Measurements from ENCODE around the gene SYNGR2.
A peak's percentile ranks its signal among the peaks of the same experiment; 100 is the strongest.

Gene SYNGR2, protein sequence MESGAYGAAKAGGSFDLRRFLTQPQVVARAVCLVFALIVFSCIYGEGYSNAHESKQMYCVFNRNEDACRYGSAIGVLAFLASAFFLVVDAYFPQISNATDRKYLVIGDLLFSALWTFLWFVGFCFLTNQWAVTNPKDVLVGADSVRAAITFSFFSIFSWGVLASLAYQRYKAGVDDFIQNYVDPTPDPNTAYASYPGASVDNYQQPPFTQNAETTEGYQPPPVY

DNA sequence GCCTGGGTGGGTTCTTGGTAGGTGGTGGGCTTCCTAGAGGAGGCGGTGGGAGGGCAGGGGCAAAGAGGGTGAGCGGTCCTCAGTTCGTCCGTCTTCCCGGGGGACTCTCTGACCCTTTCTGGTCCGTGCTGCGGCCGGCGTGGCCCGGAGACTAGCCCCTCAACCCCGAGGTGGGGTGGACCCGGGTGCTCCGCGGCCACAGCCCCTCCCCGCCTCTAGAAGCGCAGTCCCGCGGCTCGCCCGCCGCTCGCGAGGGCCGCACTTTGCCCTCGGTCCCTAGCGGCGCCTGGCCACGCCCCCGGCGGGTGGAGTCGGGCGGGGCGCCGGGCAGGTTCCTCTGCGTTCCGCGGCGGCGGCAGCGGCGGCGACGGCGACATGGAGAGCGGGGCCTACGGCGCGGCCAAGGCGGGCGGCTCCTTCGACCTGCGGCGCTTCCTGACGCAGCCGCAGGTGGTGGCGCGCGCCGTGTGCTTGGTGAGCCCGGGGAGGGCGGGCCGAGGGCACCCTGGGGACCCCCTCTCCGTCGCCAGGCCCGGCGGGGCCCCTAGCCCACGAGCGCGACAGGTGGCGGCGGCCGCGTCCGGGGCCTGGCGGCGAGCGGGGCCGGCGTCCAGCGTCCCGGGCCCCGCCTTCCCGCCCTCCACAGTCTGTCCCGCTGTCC lies at the start of gene SYNGR2:
TSS of gene SYNGR2 (plus strand) at position 340 of the 661 bp plus-strand sequence. CDS start at position 376, 36 bp downstream.
- peak; percentile 73 for DNase-seq

DNA sequence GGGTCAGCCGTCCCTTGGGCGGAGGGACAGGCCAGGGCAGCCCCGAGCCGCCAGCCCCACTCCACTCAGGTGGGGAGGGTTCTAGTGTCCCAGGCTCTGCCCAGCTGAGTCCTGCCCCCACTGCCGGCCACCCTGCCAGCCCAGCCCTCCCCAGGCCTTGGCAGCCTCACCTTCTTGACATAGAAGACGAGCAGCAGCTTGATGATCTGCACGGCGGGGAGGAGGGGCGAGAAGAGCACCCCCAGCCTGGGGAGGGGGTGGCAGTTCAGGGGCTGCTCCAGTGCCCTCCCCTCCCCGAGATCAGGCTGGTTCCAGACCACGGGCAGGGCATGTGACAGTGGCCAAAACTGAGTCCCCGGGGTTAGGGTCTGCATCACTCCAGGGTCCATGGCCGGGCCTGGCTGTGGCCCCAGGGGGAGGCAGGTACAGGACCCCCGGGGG lies 49.6 kb upstream of the SYNGR2 start:
- DNase-seq: no peak

DNA sequence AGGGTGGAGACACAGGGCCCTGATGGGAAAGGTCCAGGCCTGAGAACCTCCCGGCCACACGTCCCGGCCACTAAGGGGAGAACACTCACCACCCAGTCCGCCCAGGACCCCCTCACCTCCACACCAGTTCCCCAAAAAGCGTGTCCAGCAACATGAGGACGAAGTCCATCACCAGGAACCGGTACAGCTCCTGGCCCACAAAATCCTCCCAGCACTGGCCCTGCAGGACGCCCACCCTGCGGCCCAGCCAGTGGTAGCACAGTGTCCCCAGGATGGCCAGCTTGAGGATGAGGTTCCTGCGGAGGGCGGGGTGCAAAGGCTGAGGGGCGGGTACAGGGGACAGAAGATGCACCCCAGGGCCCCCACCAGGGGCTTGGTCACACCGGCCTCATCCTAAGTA lies 47.8 kb upstream of the SYNGR2 start:
- no peak for DNase-seq

DNA sequence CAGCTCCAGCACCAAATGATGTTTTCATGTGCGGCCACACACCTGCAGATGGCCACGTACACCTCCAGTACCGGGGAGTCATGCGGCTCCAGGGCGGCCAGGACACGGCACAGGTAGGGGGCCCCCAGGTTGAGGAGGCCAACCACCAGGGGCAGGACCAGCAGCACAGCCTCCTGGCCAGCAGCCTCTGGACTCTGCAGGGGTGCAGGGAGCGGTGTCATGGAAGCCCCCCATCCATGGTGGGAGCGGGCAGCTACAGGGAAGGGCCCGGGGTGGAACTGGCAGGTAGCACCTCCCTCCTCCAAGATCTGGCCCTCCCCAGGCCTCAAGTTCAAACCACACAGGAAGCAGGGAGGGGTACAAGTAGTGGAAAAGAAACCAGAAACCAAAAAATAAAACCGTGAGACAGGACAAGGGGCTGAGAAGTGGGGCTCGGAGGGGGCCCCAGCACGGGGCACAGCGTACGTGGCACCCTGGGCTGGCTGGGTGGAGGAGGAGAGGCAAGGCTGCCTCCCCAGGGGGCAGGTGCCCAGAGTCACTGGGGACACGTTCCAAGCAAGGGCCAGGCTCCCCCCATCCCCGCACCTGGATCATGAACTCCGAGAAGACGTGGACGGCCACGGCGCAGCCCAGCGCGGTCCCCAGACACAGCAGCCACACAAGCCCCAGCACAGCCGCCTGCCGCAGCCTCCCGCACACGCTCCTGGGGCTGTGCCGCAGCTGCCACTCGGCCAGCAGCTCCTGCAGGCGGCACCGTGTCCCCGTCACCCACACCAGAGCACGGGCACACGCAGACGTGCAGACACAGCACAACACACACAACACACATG lies 47.2 kb upstream of the SYNGR2 start:
- no peak for DNase-seq

DNA sequence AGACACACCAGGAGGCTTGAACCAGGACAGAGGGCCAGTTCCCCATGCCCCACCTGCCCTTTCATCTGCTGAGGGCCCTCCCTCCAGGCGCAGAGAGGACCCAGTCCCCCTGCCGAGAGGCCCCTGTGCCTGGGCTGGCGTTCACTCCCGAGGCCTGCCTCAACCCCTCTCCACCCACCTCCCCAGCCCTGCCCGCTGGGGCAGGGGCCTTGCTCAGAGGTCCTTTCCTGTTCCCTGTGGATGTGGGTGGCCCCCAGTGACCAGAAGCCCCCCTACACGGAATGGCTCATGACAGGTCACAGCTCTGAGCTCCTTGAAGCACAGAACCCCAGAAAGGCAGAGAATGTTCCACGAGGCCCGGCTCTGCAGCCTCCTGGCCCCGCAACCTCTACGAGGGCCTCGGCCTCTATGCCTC lies 46.6 kb upstream of the SYNGR2 start:
- DNase-seq: no peak

DNA sequence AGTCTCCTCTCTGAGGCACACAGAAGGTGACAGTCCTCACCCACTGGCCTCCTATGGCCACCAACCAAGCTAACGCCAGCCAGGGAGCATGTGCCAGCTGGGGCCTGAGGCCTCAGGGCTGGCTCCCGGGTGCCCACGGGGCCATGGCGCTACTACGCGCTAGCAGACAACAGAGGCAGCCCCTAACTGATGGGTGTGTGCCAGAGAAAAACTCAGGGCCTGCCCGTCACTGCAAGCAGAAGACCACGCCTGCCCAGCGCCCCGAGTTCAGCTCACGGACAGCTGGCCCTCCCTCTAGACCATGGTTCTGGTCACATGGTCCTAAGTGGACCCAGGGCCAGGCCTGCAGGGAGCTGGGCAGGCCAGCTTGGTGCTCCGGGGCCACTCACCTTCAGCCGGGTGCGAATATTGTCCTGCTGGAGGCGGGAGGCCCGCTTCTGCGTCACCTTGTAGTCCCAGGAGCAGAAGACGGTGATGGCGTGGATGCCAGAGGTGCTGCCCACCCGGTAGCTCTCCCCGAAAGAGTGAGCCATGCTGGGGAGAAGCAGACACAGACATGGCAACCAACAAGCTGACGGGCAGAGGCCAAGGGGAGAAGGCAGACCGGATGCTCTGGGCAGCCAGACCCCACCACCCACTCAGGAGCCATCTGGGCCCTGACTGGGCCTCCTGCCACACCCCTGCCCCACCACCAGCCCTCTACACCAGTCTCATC lies 46.0 kb upstream of the SYNGR2 start:
- DNase-seq: no peak

DNA sequence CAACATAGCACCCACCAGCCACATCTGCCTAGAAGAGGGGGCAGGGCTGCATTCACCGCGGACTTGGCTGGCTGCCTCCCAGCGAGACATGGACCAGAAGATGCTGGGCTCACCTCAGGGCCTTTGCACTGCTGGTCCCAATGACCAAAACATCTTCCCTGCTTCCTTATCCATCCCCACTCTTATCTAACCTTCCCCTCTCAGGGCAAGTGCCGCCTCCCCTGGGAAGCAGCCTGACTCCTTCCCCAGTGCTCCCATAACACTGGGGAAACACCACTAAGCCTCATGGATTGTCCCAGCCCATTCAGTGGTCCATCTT lies 45.5 kb upstream of the SYNGR2 start:
- no peak for DNase-seq

DNA sequence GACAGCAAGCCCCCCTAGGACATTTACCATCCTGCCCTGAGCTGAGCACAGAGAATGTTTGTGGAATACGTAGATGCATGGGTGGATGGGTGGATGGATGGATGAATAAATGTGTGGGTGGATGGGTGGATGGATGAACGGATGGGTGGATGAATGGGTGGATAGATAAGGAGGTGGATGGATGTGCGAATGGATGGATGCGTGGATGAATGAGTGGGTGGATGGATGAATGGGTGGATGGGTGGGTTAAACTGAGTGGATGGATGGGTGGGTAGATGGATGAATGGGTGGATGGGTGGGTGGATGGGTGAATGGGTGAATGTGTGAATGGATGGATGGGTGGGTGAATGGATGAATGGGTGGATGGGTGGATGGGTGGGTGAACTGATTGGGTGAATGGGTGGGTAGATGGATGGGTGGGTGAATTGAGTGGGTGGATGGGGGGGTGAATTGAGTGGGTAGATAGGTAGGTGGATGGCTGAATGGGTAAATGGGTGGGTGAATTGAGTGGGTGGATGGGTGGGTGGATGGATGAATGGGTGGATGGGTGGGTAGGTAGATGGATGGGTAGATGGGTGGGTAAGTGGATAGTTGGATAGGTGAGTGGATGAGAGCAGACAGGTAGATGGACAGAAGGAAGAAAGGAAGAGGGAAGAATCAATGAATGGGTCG lies 45.0 kb upstream of the SYNGR2 start:
- no peak for DNase-seq

DNA sequence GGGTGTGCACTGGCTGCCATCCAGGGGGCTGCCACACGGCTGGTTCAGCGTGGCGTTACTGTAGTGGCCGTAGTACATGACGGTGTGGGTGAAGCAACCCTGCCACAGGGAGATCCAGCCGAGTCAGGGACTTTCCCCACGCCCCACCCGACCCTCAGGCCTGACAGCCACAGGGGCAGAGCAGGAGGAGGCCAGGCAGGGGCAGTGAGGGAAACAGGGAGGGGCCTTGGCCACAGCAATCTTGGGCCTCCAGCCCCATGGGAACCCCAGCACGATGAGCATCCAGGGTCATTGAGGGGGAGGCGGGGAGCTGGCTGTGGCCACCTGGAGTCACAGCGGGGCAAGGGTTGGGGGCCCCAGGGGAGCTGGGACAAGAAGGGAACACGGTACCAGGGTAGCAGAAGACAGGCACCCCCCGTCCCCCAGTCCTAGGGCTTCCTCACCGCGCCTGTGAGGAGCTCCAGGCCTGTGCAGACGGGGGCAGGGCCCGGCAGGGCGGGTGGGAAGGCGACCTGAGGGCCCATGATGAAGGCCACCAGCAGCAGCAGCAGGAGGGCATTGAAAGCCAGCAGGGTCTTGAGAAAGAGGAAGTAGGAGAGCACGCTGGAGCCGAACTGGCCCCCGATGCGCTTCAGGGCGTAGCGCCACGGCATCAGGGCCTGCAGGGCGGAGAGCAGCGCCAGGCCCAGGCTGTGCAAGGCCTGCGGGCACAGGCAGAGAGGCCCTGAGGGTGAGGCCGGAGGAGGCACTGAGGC lies 44.1 kb upstream of the SYNGR2 start:
- no peak for DNase-seq

DNA sequence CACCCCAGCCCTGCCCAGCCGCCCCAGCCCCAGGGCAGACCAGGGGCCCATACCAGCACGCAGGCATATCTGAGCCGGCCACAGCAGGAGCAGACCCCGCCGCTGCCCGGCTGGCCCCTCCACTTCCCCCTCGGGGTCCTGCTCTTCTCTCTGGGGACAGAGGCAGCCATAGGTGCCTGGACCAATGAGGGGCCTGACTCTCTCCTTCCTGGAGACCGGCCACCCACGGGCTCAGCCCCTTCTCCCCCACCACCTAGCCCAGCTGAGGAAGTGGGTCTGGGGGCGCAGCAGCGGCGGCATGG lies 43.6 kb upstream of the SYNGR2 start:
- DNase-seq: no peak

DNA sequence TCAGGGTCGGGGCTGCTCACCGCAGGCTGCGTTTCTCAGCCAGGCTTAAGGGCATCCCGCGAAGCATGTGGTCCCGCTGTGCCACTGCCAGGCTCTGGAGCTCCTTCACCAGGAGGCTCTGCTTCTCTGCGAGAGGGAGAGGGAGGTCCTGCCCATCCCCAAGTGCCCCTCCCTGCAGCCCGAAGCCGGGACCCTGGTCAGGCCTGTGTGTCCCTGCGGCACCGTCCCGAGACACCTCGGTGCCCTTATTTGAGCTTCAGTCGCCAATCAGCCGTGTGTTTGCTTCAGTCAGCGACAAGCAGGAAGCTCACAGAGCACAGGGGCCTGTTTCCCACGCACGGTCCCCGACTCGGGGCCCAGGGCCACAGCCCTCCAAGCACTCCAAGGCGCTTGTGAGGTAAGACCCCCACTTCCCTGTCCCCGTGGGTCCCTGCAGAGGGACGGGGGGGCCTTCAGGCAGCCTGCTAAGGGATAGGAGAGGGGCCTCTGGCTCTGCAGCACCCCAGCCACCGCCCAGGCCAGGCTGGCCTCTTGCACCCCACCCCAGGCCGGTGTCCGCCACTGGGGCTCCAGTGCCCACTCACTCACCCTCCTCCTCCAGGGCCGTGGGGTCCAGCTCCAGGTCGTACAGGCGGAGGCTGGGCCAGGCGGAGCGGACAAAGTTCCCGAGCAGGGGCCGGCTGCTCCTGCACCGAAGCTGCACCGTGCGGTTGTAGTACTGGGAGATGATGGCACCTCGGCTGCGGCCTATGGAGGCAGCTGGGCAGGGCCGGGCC lies 43.1 kb upstream of the SYNGR2 start:
- no peak for DNase-seq

DNA sequence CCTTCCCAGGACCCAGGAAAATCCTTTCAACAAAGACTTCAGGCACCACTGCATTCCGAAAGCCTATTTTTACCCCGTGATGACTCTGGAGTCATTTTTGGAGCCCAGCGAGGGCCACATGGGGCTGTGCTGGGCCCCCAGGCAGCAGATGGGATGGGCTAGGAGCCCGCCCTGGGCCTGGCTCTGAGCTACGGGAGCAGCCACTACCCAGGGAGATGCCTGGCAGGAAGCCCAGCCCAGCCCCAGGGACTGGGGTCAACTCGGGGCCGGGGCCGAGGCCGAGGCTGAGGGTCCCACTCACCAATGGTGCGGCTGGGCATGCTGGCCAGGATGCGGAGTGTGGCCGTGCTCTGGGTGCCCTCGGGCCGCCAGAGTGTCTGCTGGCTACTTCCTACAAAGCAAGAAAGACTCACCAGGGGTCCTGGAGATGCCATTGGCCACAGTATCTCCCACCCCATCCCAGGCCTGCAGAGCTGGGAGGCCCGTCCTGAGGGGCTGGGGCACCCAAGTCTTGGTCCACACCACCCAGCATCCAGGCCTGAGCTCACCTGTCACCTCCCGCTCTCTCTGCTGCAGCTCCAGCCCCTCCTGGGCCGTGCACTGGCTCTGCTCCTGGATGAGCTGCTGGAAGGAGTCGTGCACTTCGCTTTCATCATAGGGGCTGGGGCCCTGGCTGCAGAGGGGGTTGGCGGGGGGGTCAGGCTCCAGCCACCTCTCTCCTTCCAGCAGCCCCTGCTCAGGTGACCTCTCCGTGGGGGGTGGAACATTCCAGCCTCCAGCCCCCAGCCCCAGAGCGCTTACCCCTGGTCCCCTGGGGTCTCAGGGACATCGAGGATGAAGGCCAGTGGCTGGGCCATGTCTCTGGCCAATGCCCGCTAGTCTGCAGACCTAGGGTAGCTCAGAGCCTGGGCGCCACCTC lies 42.1 kb upstream of the SYNGR2 start:
- DNase-seq: no peak

DNA sequence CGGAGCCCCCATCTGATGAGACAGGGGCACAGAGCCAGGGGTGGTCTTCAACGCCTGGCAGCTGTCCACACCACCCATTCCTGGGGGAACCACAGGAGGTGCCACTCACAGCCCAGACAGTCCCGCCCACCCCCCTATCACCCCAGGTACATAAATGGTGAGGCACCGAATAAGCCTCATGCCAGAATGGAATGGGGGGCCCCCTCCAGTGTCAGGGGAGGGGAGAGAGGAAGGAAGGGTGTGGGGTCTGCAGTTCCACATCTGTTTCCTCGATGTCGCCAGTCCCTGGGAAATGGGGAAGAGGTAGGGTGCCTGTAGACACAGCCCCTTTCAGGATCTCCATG lies 41.5 kb upstream of the SYNGR2 start:
- no peak for DNase-seq

DNA sequence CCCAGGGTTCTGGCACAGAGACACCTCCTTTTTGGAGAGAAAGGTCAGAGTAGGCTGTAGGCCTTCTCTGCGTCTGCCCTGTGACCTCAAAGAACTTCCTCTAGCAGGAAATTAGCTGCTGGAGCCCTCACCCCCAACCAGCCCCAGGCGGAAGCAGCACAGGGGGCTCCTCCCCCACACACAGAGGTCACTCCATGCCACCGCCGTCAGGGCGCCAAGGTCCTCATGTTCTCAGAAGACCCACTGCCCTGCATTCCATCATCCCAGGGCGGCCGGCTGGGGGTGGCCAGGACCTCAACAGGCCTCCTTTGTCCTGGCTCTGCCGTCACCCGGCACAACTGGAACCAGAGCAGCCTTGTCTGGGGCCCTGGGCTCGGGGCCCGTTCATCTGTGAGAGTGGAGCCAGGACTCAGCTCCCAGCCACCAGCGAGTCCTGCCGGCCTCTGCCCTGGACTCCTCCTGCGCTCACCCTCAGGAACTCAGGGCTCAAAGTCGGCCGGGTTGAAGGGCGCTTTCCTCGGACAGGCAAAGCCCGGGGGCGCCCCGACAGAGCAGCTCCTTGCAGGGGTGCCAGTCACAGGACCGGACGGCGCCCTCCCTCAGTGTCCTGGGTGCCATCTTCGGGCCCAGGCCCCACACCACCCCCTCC lies 41.0 kb upstream of the SYNGR2 start:
- no peak for DNase-seq

DNA sequence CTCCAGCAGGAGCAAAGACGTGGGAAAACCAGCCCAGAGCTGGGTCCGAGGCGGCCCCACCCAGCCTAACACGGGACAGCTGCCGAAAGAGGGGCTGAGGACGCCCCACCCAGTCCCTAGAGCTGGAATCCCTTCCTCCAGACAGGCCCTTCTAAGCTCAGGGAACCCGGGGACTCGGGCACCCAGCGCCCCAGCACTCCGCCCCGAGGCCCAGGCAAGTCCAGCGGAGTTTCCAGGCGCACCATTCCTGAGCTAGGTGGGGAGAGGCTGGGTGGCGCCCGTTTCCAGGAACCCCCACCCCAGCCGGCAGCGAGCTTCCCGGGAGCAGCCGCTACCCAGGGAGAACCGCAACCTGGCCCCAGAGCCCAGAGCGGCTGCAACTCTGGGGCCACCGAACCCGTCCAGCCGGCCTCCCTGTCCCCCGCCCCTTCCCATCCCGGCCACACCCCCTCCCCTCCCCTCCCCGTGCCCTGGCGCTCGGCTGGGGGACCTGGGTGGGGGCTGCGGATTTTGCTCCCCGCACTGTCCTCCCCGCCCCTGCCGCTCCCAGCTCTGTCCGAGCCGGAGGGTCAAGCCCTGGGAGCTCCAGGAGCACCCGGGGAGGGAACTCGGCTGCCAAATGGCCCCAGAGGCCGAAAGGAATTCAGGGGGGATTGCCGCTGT lies 40.4 kb upstream of the SYNGR2 start:
- no peak for DNase-seq

DNA sequence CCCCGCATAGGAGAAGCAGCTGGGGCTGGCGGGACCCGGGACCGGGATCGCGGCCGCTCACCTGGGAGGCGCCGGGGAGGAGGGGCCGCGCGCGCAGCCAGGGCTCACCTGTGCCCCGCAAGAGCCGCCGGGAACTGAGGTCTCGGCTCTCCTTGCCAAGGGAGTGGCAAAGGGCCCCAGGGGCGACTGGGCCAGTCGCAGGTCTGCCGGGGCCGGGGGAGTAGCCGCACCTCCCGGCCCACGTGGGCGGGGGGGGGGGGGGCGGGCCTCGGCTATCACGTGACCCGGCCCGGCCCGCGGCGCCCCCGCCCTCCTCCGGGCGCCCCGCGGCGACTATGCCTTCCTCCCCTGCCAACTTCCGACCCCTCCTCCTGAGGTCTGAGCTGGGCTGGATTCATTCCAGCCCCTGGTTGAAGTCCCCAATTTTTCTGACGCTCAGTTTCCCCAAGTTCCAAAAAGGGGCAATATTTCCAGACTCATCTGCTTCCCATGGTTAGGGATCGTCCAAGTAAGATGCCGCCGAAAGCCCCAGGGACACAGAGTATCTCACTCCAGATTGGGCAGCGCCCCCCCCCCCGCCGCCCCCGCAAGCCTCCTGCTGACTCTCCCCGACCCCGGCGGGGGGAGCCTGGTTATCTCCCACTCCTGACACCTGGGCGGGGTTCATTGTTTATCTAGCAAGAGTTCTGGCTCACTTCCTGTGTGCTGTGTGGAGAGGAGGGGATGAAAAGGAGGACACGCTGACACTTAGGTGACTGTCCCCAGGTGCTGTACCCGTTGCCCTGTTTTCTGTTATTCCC lies 39.6 kb upstream of the SYNGR2 start, which contains the start of gene TMC6:
TSS of gene TMC6 (minus strand) at position 205 of the 800 bp plus-strand sequence. CDS start 1,923 bp downstream, outside the sequence.
- DNase-seq: peak; percentile 29

DNA sequence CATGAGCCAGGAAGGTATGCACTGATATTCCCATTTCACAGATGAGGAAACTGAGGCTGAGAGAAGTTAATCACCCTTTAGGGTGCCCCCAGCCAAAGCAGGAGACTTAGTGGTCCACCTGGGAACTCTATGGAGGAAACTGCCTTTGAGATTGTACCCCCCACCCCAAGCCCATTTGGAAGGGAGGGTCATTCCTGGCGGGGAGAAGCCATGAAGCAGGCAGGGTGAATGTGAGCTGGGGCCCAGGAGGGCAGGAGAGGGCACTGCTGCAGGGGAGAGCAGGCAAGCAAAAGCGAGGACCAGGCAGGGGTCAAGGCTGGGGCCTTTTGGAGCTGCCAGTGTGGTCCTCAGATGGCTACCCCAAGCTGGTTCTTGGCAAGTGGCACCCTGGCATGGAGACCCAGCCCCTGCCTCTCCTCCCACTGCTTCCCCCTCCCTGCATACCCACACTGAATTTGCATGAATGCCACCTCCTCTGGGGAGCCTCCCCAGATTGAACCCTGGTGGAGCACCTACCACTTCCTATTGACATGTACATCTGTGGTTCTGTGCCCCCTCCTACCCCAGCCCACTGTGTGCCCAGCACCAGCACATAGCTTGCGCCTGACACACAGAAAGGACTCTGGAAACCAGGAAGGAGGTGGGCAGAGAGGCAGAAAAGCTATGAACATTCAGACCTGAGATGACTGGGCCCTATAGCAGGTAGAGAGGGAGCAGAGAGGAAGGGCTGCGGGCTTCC lies 38.9 kb upstream of the SYNGR2 start:
- DNase-seq: no peak

DNA sequence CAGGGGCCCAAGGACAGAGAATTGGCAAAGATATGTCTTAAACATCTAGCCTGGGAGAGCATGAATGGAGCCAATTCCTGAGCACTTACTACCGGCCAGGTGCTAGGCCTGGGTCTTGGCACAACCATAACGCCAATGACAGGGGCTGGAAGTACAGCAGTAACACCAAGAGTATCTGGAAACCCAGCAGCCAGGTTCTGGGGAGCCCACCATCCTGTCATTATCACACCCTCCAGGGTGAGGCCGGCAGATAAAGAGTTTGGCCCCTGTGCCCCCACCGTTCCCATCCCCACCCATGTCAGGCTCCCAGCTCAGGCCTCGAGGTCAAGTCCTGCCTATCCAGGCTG lies 38.3 kb upstream of the SYNGR2 start:
- no peak for DNase-seq

Data from NCI-H2227 treated with DMSO at 0.1 percent for 48 hours (cell line).